ENCODE results near the gene CCDC88C.

- TF ChIP-seq CTCF (IDR thresholded peaks at IDR 0.05) (no peak), ZFX (IDR thresholded peaks at IDR 0.05; ENCODE audit: borderline replicate concordance) (no peak)
Measured at GRCh38 chr14:91371011-91371989, 46.3 kb downstream of the CCDC88C start.

Data from 22Rv1 (cell line).